Tibial artery (tissue), 4 donors: ENCODE results near the gene NCK1.

ENCODE experiments used
- DNase-seq, 2 donors: peaks; one replicate each; pipeline ENCODE4 v3.0.0-alpha.2; 2019
- H3K27ac ChIP-seq, 2 donors: fragments of 200-600 bp; sonication (generic) in 1 of 2; 1 replicate in 1 of 2; 2 replicates in 1 of 2; pipeline ENCODE4 v1.5.1; 2018 to 2019; ENCODE audit warnings: mild to moderate bottlenecking in 1 of 2
- H3K27me3 ChIP-seq, 2 donors: fragments of 200-600 bp; sonication (generic) in 1 of 2; one replicate each; pipeline versions ENCODE4 v1.5.1 to v1.6.0; 2016 to 2019
- H3K36me3 ChIP-seq, 3 donors: fragments of 200-600 bp; sonication (generic) in 2 of 3; one replicate each; pipeline ENCODE4 v1.5.1; 2016 to 2019; ENCODE audit warnings: mild to moderate bottlenecking in 2 of 3
- H3K4me1 ChIP-seq, 4 donors: fragments of 200-600 bp; sonication (generic) in 2 of 4; 1 replicate in 3 of 4; 2 replicates in 1 of 4; pipeline ENCODE4 v1.5.1; 2016 to 2019
- H3K4me3 ChIP-seq, 2 donors: fragments of 200-600 bp; sonication (generic) in 1 of 2; 1 replicate in 1 of 2; 2 replicates in 1 of 2; pipeline ENCODE4 v1.5.1; 2018 to 2019; ENCODE audit warnings: mild to moderate bottlenecking in 2 of 2
- H3K9me3 ChIP-seq, 3 donors: fragments of 200-600 bp; sonication (generic) in 1 of 3; one replicate each; pipeline ENCODE4 v1.5.1; 2016 to 2019
- CTCF ChIP-seq, 2 experiments: fragments of 200-600 bp in 1 of 2; fragments of 450-650 bp in 1 of 2; IDR thresholded peaks; one replicate each; pipeline ENCODE4 v1.5.1; 2017 to 2019; ENCODE audit warnings: antibody characterized with exemption in 2 of 2, mild to moderate bottlenecking in 1 of 2, moderate library complexity in 1 of 2
- intact Hi-C: fragments of 100-400 bp; cut with DNase I; formaldehyde crosslinking; loops from one replicate; pipeline ENCODE4 v1.15.0; 2023; ENCODE audit warnings: low total_unique reads

NCK1 gene

GRCh38 chr3:136937175-136937574, 75.2 kb downstream of the NCK1 start:
- H3K27ac ChIP-seq: no peak overlapping the region
- TF ChIP-seq CTCF (IDR thresholded peaks at IDR 0.05): no peak
- no peak for DNase-seq
- peaks cover 0 to 6% (median 2%) of the 10 kb centered on the region in 4 donors for H3K4me1 ChIP-seq
- H3K9me3 ChIP-seq: no peaks in the 10 kb centered on the region
- no peak overlapping the region for H3K4me3 ChIP-seq
- intact Hi-C loops: no loop called here
- H3K36me3 ChIP-seq: peaks cover 0 to 13% (median 8%) of the 10 kb centered on the region in 3 donors
- no peaks in the 10 kb centered on the region for H3K27me3 ChIP-seq

- H3K9me3 ChIP-seq: no peaks in the 10 kb centered on the region
- H3K36me3 ChIP-seq: peaks cover 0 to 13% (median 8%) of the 10 kb centered on the region in 3 donors
- H3K4me1 ChIP-seq: peaks cover 0 to 13% (median 4%) of the 10 kb centered on the region in 4 donors
- intact Hi-C loops: no loop called here
- TF ChIP-seq CTCF (IDR thresholded peaks at IDR 0.05): no peak
- H3K27me3 ChIP-seq: no peaks in the 10 kb centered on the region
- no peak overlapping the region for H3K4me3 ChIP-seq
- no peak for DNase-seq
- H3K27ac ChIP-seq: no peak overlapping the region
Observed at GRCh38 chr3:136937851-136938250, 75.8 kb downstream of the NCK1 start.

DNA sequence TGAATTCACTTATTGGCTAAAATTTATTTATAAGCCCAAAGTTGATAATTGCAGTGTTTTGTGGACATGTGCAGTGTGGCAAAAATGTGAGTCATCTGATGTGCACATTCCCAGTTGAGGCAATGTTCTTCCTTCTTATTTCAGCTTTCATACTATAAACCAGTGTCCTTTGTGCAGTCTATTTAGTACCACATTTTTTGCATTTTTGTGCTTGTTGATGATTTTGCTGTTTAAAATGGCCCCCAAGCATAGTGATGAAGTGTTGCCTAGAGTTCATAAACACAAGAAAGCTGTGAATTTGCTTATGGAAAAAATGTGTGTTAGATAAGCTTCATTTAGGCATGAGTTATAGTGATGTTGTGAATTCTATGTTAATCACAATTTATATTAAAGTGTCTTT, 76.3 kb downstream of the NCK1 start:
- H3K4me3 ChIP-seq: no peak overlapping the region
- TF ChIP-seq CTCF (IDR thresholded peaks at IDR 0.05): no peak
- peaks cover 0 to 13% (median 8%) of the 10 kb centered on the region in 3 donors for H3K36me3 ChIP-seq
- no peak for DNase-seq
- intact Hi-C loops: no loop called here
- H3K4me1 ChIP-seq: peaks cover 0 to 18% (median 7%) of the 10 kb centered on the region in 4 donors
- no peaks in the 10 kb centered on the region for H3K9me3 ChIP-seq
- H3K27me3 ChIP-seq: no peaks in the 10 kb centered on the region
- no peak overlapping the region for H3K27ac ChIP-seq

DNA sequence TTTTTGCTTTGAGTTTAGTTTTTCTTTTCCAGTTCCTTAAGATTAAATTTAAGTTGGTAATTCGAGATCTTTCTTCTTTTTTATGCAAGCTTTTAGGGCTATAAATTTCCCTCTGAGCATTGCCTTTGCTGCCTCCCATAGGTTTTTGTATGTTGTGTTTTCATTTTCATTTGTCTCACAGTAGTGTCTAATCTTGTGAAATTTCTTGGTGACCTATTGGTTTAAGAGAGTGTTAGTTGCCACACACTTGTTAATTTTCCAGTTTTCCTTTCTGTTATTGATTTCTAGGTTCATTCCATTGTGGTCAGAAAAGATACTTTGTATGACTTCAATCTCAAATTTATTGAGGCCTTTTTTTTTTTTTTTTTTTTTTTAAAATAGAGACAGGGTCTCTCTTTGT, 77.5 kb downstream of the NCK1 start:
- Histone ChIP-seq H3K9me3 (no peaks in the 10 kb centered on the region), H3K27me3 (no peaks in the 10 kb centered on the region), H3K36me3 (peaks cover 0 to 8% (median 4%) of the 10 kb centered on the region in 3 donors), H3K27ac (no peak overlapping the region), H3K4me3 (no peak overlapping the region), H3K4me1 (peaks cover 0 to 22% (median 7%) of the 10 kb centered on the region in 4 donors)
- intact Hi-C loops: no loop called here
- no peak for TF ChIP-seq CTCF (IDR thresholded peaks at IDR 0.05)
- no peak for DNase-seq

DNA sequence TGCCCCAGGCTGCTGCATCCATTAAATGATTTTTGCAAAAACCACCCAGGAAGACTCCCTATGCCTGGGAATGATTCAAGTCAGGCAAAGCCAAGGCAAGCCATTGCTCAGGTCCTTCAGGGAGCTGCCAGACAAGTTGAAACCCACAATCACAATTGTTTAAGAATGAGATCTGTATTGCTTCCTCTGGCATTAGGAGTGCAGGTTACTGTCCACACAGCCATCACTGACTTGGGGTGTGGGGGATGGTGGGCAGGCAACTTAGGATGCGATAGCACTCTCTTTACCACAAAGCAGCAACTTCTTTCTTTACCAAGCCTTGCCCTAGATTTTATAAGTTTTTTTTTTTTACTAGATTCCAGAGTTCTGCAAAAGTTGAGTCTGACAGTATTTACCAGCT, 80.8 kb downstream of the NCK1 start:
- H3K4me3 ChIP-seq: no peak overlapping the region
- peaks cover 6 to 11% (median 7%) of the 10 kb centered on the region in 3 donors for H3K36me3 ChIP-seq
- no peaks in the 10 kb centered on the region for H3K27me3 ChIP-seq
- H3K9me3 ChIP-seq: no peaks in the 10 kb centered on the region
- intact Hi-C loops: no loop called here
- no peak overlapping the region for H3K27ac ChIP-seq
- DNase-seq: no peak
- peaks cover 0 to 22% (median 7%) of the 10 kb centered on the region in 4 donors for H3K4me1 ChIP-seq
- no peak for TF ChIP-seq CTCF (IDR thresholded peaks at IDR 0.05)

- DNase-seq: no peak
- no peaks in the 10 kb centered on the region for H3K27me3 ChIP-seq
- H3K27ac ChIP-seq: no peak overlapping the region
- no peak overlapping the region for H3K4me3 ChIP-seq
- H3K9me3 ChIP-seq: no peaks in the 10 kb centered on the region
- intact Hi-C loops: no loop called here
- peaks cover 6 to 11% (median 7%) of the 10 kb centered on the region in 3 donors for H3K36me3 ChIP-seq
- peaks cover 0 to 22% (median 6%) of the 10 kb centered on the region in 4 donors for H3K4me1 ChIP-seq
- no peak for TF ChIP-seq CTCF (IDR thresholded peaks at IDR 0.05)
Observed at GRCh38 chr3:136943436-136943835, 81.4 kb downstream of the NCK1 start.
